C4-2B (cell line): Measurements from ENCODE around the gene NACC2.

Source experiments
- H3K27ac ChIP-seq: fragments of 450-650 bp; 2 replicates; pipeline ENCODE4 v1.5.1; 2017
- CTCF ChIP-seq: fragments of 450-650 bp; conservative IDR thresholded peaks from 2 replicates; pipeline ENCODE4 v1.5.1; 2017; ENCODE audit warnings: mild to moderate bottlenecking
- ZFX ChIP-seq: fragments of 450-650 bp; IDR thresholded peaks from 2 replicates; pipeline ENCODE4 v1.6.1; 2017

Gene NACC2

GRCh38 chr9:136019041-136019680 lies 75.9 kb downstream of the NACC2 start:
- TF ChIP-seq ZFX (no peak), CTCF (no peak)
- no peak overlapping the region for H3K27ac ChIP-seq

- no peak overlapping the region for H3K27ac ChIP-seq
- no peak for TF ChIP-seq ZFX
- no peak for TF ChIP-seq CTCF
Measured at GRCh38 chr9:136018257-136019031, 76.6 kb downstream of the NACC2 start.

- no peak overlapping the region for H3K27ac ChIP-seq
- TF ChIP-seq ZFX (no peak), CTCF (no peak)
Measured at GRCh38 chr9:136017289-136018190, 77.5 kb downstream of the NACC2 start.

DNA sequence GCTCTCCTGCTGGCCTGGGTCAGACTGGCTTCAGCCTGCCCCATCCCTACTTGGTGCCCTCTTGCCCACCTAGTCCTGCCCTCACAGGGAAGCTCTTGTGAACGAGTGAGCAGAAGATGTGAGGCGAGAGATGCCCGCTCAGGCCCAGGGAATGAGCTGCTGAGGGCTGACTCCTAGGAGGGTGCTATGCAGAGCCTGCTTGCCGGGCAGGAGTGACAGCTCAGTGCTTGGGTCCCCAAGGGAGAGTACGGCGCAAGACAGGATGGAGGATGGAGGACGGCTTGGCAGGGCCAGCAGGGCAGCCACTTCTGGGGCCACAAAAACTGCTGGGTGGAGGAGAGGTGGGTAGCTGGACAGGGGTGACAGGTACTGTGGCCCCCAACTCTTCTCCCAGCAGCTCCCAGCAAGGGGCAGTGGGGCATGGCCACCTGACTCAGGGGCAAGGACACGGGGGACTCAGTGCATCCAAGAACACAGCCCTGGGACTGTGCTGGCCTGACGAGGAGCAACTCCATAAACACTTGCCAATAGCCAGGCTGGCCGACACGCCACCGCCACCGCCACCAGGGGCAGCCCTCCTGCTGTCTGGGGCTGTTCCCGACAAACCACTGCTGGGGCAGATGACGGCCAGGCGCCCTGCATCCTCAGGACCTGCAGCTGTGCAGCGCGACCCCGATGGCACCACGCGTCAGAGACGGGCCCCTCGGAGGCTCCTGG lies 78.4 kb downstream of the NACC2 start:
- TF ChIP-seq CTCF (no peak), ZFX (no peak)
- H3K27ac ChIP-seq = no peak overlapping the region

GRCh38 chr9:136015656-136016571 lies 79.2 kb downstream of the NACC2 start:
- no peak overlapping the region for H3K27ac ChIP-seq
- no peak for TF ChIP-seq ZFX
- TF ChIP-seq CTCF = no peak

DNA sequence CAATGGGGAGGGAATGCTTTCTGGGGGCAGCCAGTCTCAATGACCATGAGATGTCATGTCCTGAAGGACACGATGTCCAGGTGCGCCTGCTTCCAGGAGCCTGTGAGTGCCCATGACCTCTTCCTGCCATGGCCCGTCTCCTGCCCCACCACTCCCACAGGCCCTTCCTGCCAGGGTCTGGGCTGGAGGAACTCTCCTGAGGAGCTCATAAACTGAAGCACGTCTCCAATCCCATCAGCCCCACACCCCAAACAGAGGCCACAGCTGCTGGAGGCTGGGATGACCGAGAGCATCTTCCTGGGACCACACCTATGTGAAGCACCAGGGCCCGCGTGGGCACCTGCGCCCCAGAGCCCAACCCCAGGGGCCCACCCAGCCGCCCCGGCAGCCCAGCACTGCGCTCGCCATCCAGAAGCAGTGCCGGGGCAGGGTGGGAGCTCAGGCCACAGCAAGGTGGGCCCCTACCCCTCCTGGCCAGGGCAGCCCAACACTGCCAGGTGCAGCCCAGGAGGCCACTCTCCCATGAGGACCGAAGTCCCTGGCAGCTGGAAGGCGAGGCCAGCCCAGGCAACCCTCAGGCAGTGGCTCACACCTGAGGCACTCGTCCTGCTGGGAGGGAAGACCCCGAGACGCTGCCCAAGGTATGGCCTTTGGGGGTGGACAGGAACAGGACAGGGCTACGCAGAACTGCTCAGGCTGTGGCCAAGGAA lies 80.0 kb downstream of the NACC2 start:
- TF ChIP-seq ZFX (no peak), CTCF (no peak)
- H3K27ac ChIP-seq = no peak overlapping the region
